HEK293 (cell line): ENCODE measurements around the gene JTB.
"Not testable (repeated sequence)": the region's sequence is repeated elsewhere in the genome, so short reads cannot be mapped to it uniquely, and the experiment has no call there.

ENCODE experiments used
- CTCF ChIP-seq: fragments of 450-650 bp; formaldehyde crosslinking; IDR thresholded peaks from 2 replicates; pipeline ENCODE4 v1.5.1; 2016; ENCODE audit warnings: missing biosample characterization, missing genetic modification characterization
- ZNF214 ChIP-seq: fragments of 450-650 bp; formaldehyde crosslinking; IDR thresholded peaks from 2 replicates; pipeline ENCODE4 v1.5.1; 2017; ENCODE audit warnings: missing biosample characterization, mild to moderate bottlenecking, missing genetic modification characterization, borderline replicate concordance
- ZNF26 ChIP-seq: fragments of 450-650 bp; formaldehyde crosslinking; IDR thresholded peaks from 2 replicates; pipeline ENCODE4 v1.5.1; 2016; ENCODE audit warnings: missing biosample characterization, missing genetic modification characterization
- ZNF426 ChIP-seq: fragments of 450-650 bp; formaldehyde crosslinking; IDR thresholded peaks from 2 replicates; pipeline ENCODE4 v1.5.1; 2017; ENCODE audit warnings: missing biosample characterization, missing genetic modification characterization, mild to moderate bottlenecking, inconsistent platforms, moderate library complexity
- ZSCAN16 ChIP-seq: fragments of 450-650 bp; formaldehyde crosslinking; IDR thresholded peaks from 2 replicates; pipeline ENCODE4 v1.5.1; 2016; ENCODE audit warnings: missing biosample characterization, missing genetic modification characterization

- not testable (repeated sequence) for TF ChIP-seq CTCF, ZSCAN16, ZNF26, ZNF426, ZNF214 (tag by site-specific recombination)
These were observed 1.6 kb upstream of the JTB start for GRCh38 chr1:153979091-153979490.
